Endodermal cell (in vitro differentiated cells): ENCODE results near the gene SRSF10. TPM values are rescaled to one million over a fixed set of nuclear protein-coding genes. Genes with fewer than 3 reads are reported as not detected.

Experiments used
- DNase-seq: peaks from one replicate; pipeline ENCODE4 v3.0.0-alpha.2; 2017
- H3K27ac ChIP-seq: 2 replicates; pipeline ENCODE4 v1.5.1; 2013; ENCODE audit warnings: mild to moderate bottlenecking, low read depth, low read length, moderate library complexity
- H3K27me3 ChIP-seq: 2 replicates; pipeline ENCODE4 v1.6.1; 2013; ENCODE audit warnings: mild to moderate bottlenecking, low read length, moderate library complexity; ENCODE audit not compliant: insufficient read depth, control insufficient read depth, poor library complexity, severe bottlenecking
- H3K36me3 ChIP-seq: 2 replicates; pipeline ENCODE4 v1.7.0; 2013; ENCODE audit warnings: mild to moderate bottlenecking, low read length, moderate library complexity; ENCODE audit not compliant: control insufficient read depth, insufficient read depth
- H3K4me1 ChIP-seq: one replicate; pipeline ENCODE4 v1.7.0; 2013; ENCODE audit warnings: low read length; ENCODE audit not compliant: control insufficient read depth, insufficient read depth
- H3K4me3 ChIP-seq: 2 replicates; pipeline ENCODE4 v1.5.1; 2013; ENCODE audit warnings: mild to moderate bottlenecking, low read length, moderate library complexity
- H3K9ac ChIP-seq: 2 replicates; pipeline ENCODE4 v1.6.1; 2013; ENCODE audit warnings: mild to moderate bottlenecking, low read length, moderate library complexity; ENCODE audit not compliant: poor library complexity, severe bottlenecking; ENCODE audit errors: extremely low read depth
- H3K9me3 ChIP-seq: 2 replicates; pipeline ENCODE4 v1.6.1; 2013; ENCODE audit warnings: mild to moderate bottlenecking, low read length, moderate library complexity; ENCODE audit not compliant: control insufficient read depth
- H3K27ac Mint-ChIP-seq: 2 replicates; pipeline ENCODE4 v1.8.0; 2020; ENCODE audit warnings: mixed read lengths
- H3K27me3 Mint-ChIP-seq: 2 replicates; pipeline ENCODE4 v1.8.0; 2021; ENCODE audit warnings: mild to moderate bottlenecking, mixed read lengths; ENCODE audit not compliant: insufficient read depth
- H3K36me3 Mint-ChIP-seq: 2 replicates; pipeline ENCODE4 v1.8.0; 2020; ENCODE audit warnings: low read depth, mixed read lengths
- H3K4me1 Mint-ChIP-seq: 2 replicates; pipeline ENCODE4 v1.8.0; 2020; ENCODE audit warnings: mixed read lengths
- H3K4me3 Mint-ChIP-seq: 2 replicates; pipeline ENCODE4 v1.8.0; 2020; ENCODE audit warnings: mild to moderate bottlenecking, moderate library complexity, mixed read lengths
- H3K9me3 Mint-ChIP-seq: 2 replicates; pipeline ENCODE4 v1.8.0; 2020; ENCODE audit warnings: mild to moderate bottlenecking, mixed read lengths
- WGBS, 2 experiments: methylation state at CpG; one replicate each; pipeline versions ENCODE4 v1.1.5 to v1.1.7; 2013; ENCODE audit warnings: missing lambda C conversion rate in 2 of 2, mixed read lengths in 1 of 2; ENCODE audit not compliant: insufficient coverage in 1 of 2, insufficient read length in 1 of 2; 5-methylcytosine and 5-hydroxymethylcytosine counted together
- microRNA-seq: library from miRNA; unstranded; fragments of <30 nt; microRNA quantifications from one replicate; pipeline ENCODE4 v1.2.0, GENCODE V29; 2020; ENCODE audit warnings: borderline microRNAs expressed
- total RNA-seq, 2 donors: library from RNA; stranded (reverse); fragmentation: NEBNext Ultra II Directional in 1 of 2; extraction: Animal tissue kit (Norgen Biotek cat#: 25700) in 1 of 2; gene quantifications; 2 replicates in 1 of 2; 3 replicates in 1 of 2; pipeline ENCODE4 v1.2.1, GENCODE V29; 2021
- TF ChIP-seq, protein P1 (sequence below): fragments of 200-600 bp; sonication (generic); conservative IDR thresholded peaks from 2 replicates; pipeline ENCODE4 v1.5.0; 2021; ENCODE audit warnings: antibody characterized with exemption, mild to moderate bottlenecking

SRSF10 gene
- total RNA-seq, 2 donors from 2014 or later, result 162 to 170 TPM

DNA sequence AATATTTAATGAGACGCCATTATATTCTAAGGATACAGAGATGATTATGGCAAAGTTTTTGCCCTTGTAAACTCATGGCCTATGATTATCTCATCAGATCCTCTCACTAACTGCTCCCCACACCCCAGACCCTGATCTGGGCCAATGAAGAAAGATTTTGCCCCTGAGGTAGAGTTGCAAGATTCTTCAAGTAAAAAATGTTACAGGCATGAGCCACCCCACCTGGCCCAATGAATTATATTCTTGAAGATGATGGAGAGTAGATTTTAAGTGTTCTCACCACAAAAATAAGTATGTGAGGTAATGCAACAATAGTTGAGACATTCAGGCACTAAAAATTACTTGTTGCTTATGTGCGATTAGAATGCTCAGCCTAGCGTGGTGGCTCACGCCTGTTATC, 65.2 kb downstream of the SRSF10 start:
- 89 to 97% methylated on average over 4 of the region's 4 CpGs for WGBS, 2 experiments
- Mint-ChIP-seq H3K27me3 (peaks cover 2% of the 10 kb centered on the region), H3K9me3 (no peaks in the 10 kb centered on the region), H3K27ac (no peak overlapping the region), H3K4me3 (no peak overlapping the region), H3K36me3 (no peaks in the 10 kb centered on the region), H3K4me1 (peaks cover 5% of the 10 kb centered on the region)
- DNase-seq, result no peak
- Histone ChIP-seq H3K27ac (no peak overlapping the region), H3K27me3 (no peaks in the 10 kb centered on the region), H3K9me3 (no peaks in the 10 kb centered on the region), H3K4me3 (no peak overlapping the region), H3K4me1 (peaks cover 2% of the 10 kb centered on the region), H3K36me3 (no peaks in the 10 kb centered on the region), H3K9ac (no peak overlapping the region)
- TF ChIP-seq, protein P1, sequence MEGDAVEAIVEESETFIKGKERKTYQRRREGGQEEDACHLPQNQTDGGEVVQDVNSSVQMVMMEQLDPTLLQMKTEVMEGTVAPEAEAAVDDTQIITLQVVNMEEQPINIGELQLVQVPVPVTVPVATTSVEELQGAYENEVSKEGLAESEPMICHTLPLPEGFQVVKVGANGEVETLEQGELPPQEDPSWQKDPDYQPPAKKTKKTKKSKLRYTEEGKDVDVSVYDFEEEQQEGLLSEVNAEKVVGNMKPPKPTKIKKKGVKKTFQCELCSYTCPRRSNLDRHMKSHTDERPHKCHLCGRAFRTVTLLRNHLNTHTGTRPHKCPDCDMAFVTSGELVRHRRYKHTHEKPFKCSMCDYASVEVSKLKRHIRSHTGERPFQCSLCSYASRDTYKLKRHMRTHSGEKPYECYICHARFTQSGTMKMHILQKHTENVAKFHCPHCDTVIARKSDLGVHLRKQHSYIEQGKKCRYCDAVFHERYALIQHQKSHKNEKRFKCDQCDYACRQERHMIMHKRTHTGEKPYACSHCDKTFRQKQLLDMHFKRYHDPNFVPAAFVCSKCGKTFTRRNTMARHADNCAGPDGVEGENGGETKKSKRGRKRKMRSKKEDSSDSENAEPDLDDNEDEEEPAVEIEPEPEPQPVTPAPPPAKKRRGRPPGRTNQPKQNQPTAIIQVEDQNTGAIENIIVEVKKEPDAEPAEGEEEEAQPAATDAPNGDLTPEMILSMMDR, result no peak

Small RNA genes lying within 50 kb of the gene (microRNA-seq; reads per million reads assigned to microRNA genes)
- not detected for gene MIR378F

Other genes starting within 250 kb of the SRSF10 start
- gene ELOA, start 236.9 kb downstream of the SRSF10 start, total RNA-seq, result 10 to 100 TPM; 33.3 to 42.4 TPM
- 10 to 100 TPM; 62.5 to 71.3 TPM for gene PITHD1, start 201.9 kb downstream of the SRSF10 start, total RNA-seq
- gene LYPLA2, start 189.2 kb downstream of the SRSF10 start, total RNA-seq, result 100 to 1,000 TPM; 103 to 107 TPM
- 10 to 100 TPM; 60.4 to 66.0 TPM for gene GALE, start 179.6 kb downstream of the SRSF10 start, total RNA-seq
- gene HMGCL, start 154.9 kb downstream of the SRSF10 start, total RNA-seq, result 10 to 100 TPM; 24.0 to 41.7 TPM
- gene FUCA1, start 112.0 kb downstream of the SRSF10 start, total RNA-seq, result 10 to 100 TPM in 1 of 2 donors, 1 to 10 TPM in 1; 9.7 to 14.0 TPM
- gene CNR2, start 67.0 kb downstream of the SRSF10 start, total RNA-seq, result not detected
- 100 to 1,000 TPM; 107 to 108 TPM for gene PNRC2, start 20.5 kb downstream of the SRSF10 start, total RNA-seq
- gene MYOM3, start 131.8 kb upstream of the SRSF10 start, total RNA-seq, result under 1 TPM; 0.11 to 0.15 TPM
- not detected for gene IL22RA1, start 162.8 kb upstream of the SRSF10 start, total RNA-seq
- 10 to 100 TPM; 12.1 to 13.0 TPM for gene IFNLR1, start 207.0 kb upstream of the SRSF10 start, total RNA-seq